SU-DHL-6 (cell line): ENCODE data around the gene LMBRD2.

Source experiments
- H2AFZ ChIP-seq: fragments of 200-600 bp; sonication (generic); 2 replicates; pipeline ENCODE4 v1.6.1; 2014; ENCODE audit warnings: low read depth, mild to moderate bottlenecking, moderate library complexity, mixed read lengths, antibody characterized with exemption, low read length; ENCODE audit not compliant: severe bottlenecking
- H3F3A ChIP-seq: fragments of 200-600 bp; shearing (Covaris generic); 2 replicates; pipeline ENCODE4 v1.6.0; 2016; ENCODE audit warnings: antibody characterized with exemption, mild to moderate bottlenecking; ENCODE audit not compliant: insufficient read depth
- H3K27ac ChIP-seq: fragments of 200-600 bp; sonication (generic); 2 replicates; pipeline ENCODE4 v1.5.1; 2016; ENCODE audit warnings: low read depth, mild to moderate bottlenecking, low read length, moderate library complexity, mixed read lengths
- H3K27me3 ChIP-seq: fragments of 200-600 bp; sonication (generic), shearing (Covaris generic); 2 replicates; pipeline ENCODE4 v1.6.0; 2014; ENCODE audit warnings: mild to moderate bottlenecking, low read length
- H3K36me3 ChIP-seq: fragments of 200-600 bp; sonication (generic); 2 replicates; pipeline ENCODE4 v1.6.1; 2014; ENCODE audit warnings: mild to moderate bottlenecking, low read length, mixed read lengths
- H3K4me2 ChIP-seq: fragments of 300-600, 200-600 bp; shearing (Covaris generic), sonication (generic); 2 replicates; pipeline ENCODE4 v1.6.0; 2014; ENCODE audit warnings: low read length, low read depth, mild to moderate bottlenecking; ENCODE audit not compliant: poor library complexity, severe bottlenecking
- H3K4me3 ChIP-seq: fragments of 200-600 bp; sonication (generic); 2 replicates; pipeline ENCODE4 v1.5.1; 2014; ENCODE audit warnings: antibody characterized with exemption, low read length, mild to moderate bottlenecking, mixed read lengths; ENCODE audit not compliant: insufficient read depth, poor library complexity, severe bottlenecking
- H3K79me2 ChIP-seq: fragments of 200-600 bp; sonication (generic); 2 replicates; pipeline ENCODE4 v1.6.1; 2014; ENCODE audit warnings: mild to moderate bottlenecking, low read length, moderate library complexity; ENCODE audit not compliant: insufficient read depth
- H3K9ac ChIP-seq: fragments of 200-600 bp; sonication (generic); 2 replicates; pipeline ENCODE4 v1.7.0; 2014; ENCODE audit warnings: mild to moderate bottlenecking, low read length
- H3K9me2 ChIP-seq: fragments of 200-600 bp; sonication (generic); replicated peaks from 2 replicates; pipeline ENCODE4 v1.6.1; 2014; ENCODE audit warnings: low read length; ENCODE audit not compliant: insufficient read depth
- H3K9me3 ChIP-seq: fragments of 200-600 bp; sonication (generic); 2 replicates; pipeline ENCODE4 v1.6.1; 2014; ENCODE audit warnings: low read length, mixed read lengths; ENCODE audit not compliant: insufficient read depth
- H4K20me1 ChIP-seq: fragments of 200-600 bp; sonication (generic); 2 replicates; pipeline ENCODE4 v1.6.1; 2014; ENCODE audit warnings: low read depth, mild to moderate bottlenecking, antibody characterized with exemption, low read length, moderate library complexity, mixed read lengths
- EZH2phosphoT487 ChIP-seq: fragments of 200-600 bp; sonication (generic), shearing (Covaris generic); conservative IDR thresholded peaks from 2 replicates; pipeline ENCODE4 v1.6.1; 2018; ENCODE audit warnings: mild to moderate bottlenecking, antibody characterized with exemption, low read length, moderate library complexity, mixed read lengths
- TF ChIP-seq, protein P1 (sequence below): fragments of 200-600 bp; sonication (generic); IDR thresholded peaks from one replicate; pipeline ENCODE4 v1.5.1; 2017; ENCODE audit warnings: antibody characterized with exemption, mild to moderate bottlenecking, low read length, moderate library complexity; ENCODE audit not compliant: insufficient read depth, poor library complexity, severe bottlenecking

The LMBRD2 gene

GRCh38 chr5:36068751-36069281 lies 82.9 kb downstream of the LMBRD2 start:
- Histone ChIP-seq H3K9me2 (no peaks in the 10 kb centered on the region), H3K9ac (no peak overlapping the region), H3K27me3 (no peaks in the 10 kb centered on the region), H3K4me3 (no peak overlapping the region), H3K79me2 (no peaks in the 10 kb centered on the region), H3K36me3 (no peaks in the 10 kb centered on the region), H4K20me1 (no peaks in the 10 kb centered on the region), H3K27ac (no peak overlapping the region), H3F3A (no peaks in the 10 kb centered on the region), H3K9me3 (no peaks in the 10 kb centered on the region), H3K4me2 (no peak overlapping the region), H2AFZ (no peak overlapping the region)
- TF ChIP-seq, protein P1, sequence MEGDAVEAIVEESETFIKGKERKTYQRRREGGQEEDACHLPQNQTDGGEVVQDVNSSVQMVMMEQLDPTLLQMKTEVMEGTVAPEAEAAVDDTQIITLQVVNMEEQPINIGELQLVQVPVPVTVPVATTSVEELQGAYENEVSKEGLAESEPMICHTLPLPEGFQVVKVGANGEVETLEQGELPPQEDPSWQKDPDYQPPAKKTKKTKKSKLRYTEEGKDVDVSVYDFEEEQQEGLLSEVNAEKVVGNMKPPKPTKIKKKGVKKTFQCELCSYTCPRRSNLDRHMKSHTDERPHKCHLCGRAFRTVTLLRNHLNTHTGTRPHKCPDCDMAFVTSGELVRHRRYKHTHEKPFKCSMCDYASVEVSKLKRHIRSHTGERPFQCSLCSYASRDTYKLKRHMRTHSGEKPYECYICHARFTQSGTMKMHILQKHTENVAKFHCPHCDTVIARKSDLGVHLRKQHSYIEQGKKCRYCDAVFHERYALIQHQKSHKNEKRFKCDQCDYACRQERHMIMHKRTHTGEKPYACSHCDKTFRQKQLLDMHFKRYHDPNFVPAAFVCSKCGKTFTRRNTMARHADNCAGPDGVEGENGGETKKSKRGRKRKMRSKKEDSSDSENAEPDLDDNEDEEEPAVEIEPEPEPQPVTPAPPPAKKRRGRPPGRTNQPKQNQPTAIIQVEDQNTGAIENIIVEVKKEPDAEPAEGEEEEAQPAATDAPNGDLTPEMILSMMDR = no peak
- TF ChIP-seq EZH2phosphoT487 = no peak

GRCh38 chr5:36066540-36067210 lies 85.0 kb downstream of the LMBRD2 start, which contains the start of gene UGT3A2:
Gene UGT3A2, minus strand, starts transcription at chr5:36066882. Its CDS starts 93 bp downstream, at chr5:36066789.
- Histone ChIP-seq H3K9me2 (no peaks in the 10 kb centered on the region), H4K20me1 (no peaks in the 10 kb centered on the region), H3F3A (no peaks in the 10 kb centered on the region), H3K36me3 (no peaks in the 10 kb centered on the region), H3K27me3 (no peaks in the 10 kb centered on the region), H3K9ac (no peak within 1 kb of the TSS), H3K4me2 (no peak within 1 kb of the TSS), H3K79me2 (no peaks in the 10 kb centered on the region), H3K27ac (no peak within 1 kb of the TSS), H2AFZ (no peak within 1 kb of the TSS), H3K9me3 (no peaks in the 10 kb centered on the region), H3K4me3 (no peak within 1 kb of the TSS)
- TF ChIP-seq, protein P1 = no peak
- TF ChIP-seq EZH2phosphoT487 = no peak

GRCh38 chr5:36066001-36066539 lies 85.6 kb downstream of the LMBRD2 start:
- no peak overlapping the region for H3K4me2 ChIP-seq
- TF ChIP-seq EZH2phosphoT487 = no peak
- TF ChIP-seq, protein P1 = no peak
- no peaks in the 10 kb centered on the region for H3K27me3 ChIP-seq
- no peaks in the 10 kb centered on the region for H3K9me2 ChIP-seq
- H2AFZ ChIP-seq = no peak overlapping the region
- H3K9ac ChIP-seq = no peak overlapping the region
- H3K36me3 ChIP-seq = no peaks in the 10 kb centered on the region
- H3K9me3 ChIP-seq = no peaks in the 10 kb centered on the region
- H3F3A ChIP-seq = no peaks in the 10 kb centered on the region
- no peaks in the 10 kb centered on the region for H4K20me1 ChIP-seq
- H3K27ac ChIP-seq = no peak overlapping the region
- no peak overlapping the region for H3K4me3 ChIP-seq
- no peaks in the 10 kb centered on the region for H3K79me2 ChIP-seq
